Nephron progenitor cell (in vitro differentiated cells): ENCODE measurements around the gene SLC2A13.

Experiments used
- DNase-seq: peaks from one replicate; pipeline ENCODE4 v3.0.0; 2021
- H3K27ac Mint-ChIP-seq: 2 replicates; pipeline ENCODE4 v1.8.0; 2021; ENCODE audit warnings: mild to moderate bottlenecking, moderate library complexity, mixed read lengths
- H3K27me3 Mint-ChIP-seq: 2 replicates; pipeline ENCODE4 v1.8.0; 2021; ENCODE audit warnings: mild to moderate bottlenecking, low read depth, mixed read lengths; ENCODE audit not compliant: poor library complexity
- H3K36me3 Mint-ChIP-seq: 2 replicates; pipeline ENCODE4 v1.8.0; 2021; ENCODE audit warnings: low read depth, mixed read lengths
- H3K4me1 Mint-ChIP-seq: 2 replicates; pipeline ENCODE4 v1.8.0; 2021; ENCODE audit warnings: mixed read lengths
- H3K4me3 Mint-ChIP-seq: 2 replicates; pipeline ENCODE4 v1.8.0; 2021; ENCODE audit warnings: mild to moderate bottlenecking, moderate library complexity, mixed read lengths
- H3K9me3 Mint-ChIP-seq: 2 replicates; pipeline ENCODE4 v1.8.0; 2021; ENCODE audit warnings: mild to moderate bottlenecking, moderate library complexity, mixed read lengths
- CTCF ChIP-seq: fragments of 200-600 bp; sonication (generic); IDR thresholded peaks from 2 replicates; pipeline ENCODE4 v1.5.0; 2021; ENCODE audit warnings: antibody characterized with exemption

SLC2A13 gene

GRCh38 chr12:40107803-40108620, 2.1 kb upstream of the SLC2A13 start:
- DNase-seq: no peak
- no peak for TF ChIP-seq CTCF
- Mint-ChIP-seq H3K4me1 (peaks cover 17% of the 10 kb centered on the region), H3K27me3 (peaks cover 7% of the 10 kb centered on the region), H3K9me3 (no peaks in the 10 kb centered on the region), H3K27ac (no peak overlapping the region), H3K4me3 (no peak overlapping the region), H3K36me3 (no peaks in the 10 kb centered on the region)

- Mint-ChIP-seq H3K27me3 (peaks cover 7% of the 10 kb centered on the region), H3K27ac (no peak overlapping the region), H3K4me1 (peaks cover 19% of the 10 kb centered on the region), H3K36me3 (no peaks in the 10 kb centered on the region), H3K4me3 (no peak overlapping the region), H3K9me3 (no peaks in the 10 kb centered on the region)
- DNase-seq: peak; percentile 89
- peak; percentile 92 for TF ChIP-seq CTCF
Observed at GRCh38 chr12:40107098-40107802, 1.4 kb upstream of the SLC2A13 start.

- no peak for DNase-seq
- no peak for TF ChIP-seq CTCF
- Mint-ChIP-seq H3K4me3 (peak overlapping the region; percentile 79), H3K4me1 (peaks cover 19% of the 10 kb centered on the region), H3K27me3 (peaks cover 7% of the 10 kb centered on the region), H3K9me3 (no peaks in the 10 kb centered on the region), H3K36me3 (no peaks in the 10 kb centered on the region), H3K27ac (no peak overlapping the region)
Observed at GRCh38 chr12:40106655-40107054, 774 bp upstream of the SLC2A13 start.

- H3K36me3 Mint-ChIP-seq: no peaks in the 10 kb centered on the region
- peak overlapping the region; percentile 79 for H3K4me3 Mint-ChIP-seq
- H3K27me3 Mint-ChIP-seq: peaks cover 7% of the 10 kb centered on the region
- H3K27ac Mint-ChIP-seq: no peak overlapping the region
- no peaks in the 10 kb centered on the region for H3K9me3 Mint-ChIP-seq
- peaks cover 19% of the 10 kb centered on the region for H3K4me1 Mint-ChIP-seq
- TF ChIP-seq CTCF: no peak
- DNase-seq: no peak
Observed at GRCh38 chr12:40106202-40106533, 287 bp upstream of the SLC2A13 start.

GRCh38 chr12:40105265-40105514, 691 bp downstream of the SLC2A13 start:
- no peak for TF ChIP-seq CTCF
- peaks cover 19% of the 10 kb centered on the region for H3K4me1 Mint-ChIP-seq
- H3K9me3 Mint-ChIP-seq: no peaks in the 10 kb centered on the region
- H3K27ac Mint-ChIP-seq: no peak overlapping the region
- H3K4me3 Mint-ChIP-seq: peak overlapping the region; percentile 83
- peaks cover 7% of the 10 kb centered on the region for H3K27me3 Mint-ChIP-seq
- no peak for DNase-seq
- no peaks in the 10 kb centered on the region for H3K36me3 Mint-ChIP-seq
